MM.1S (cell line): ENCODE measurements around the gene CCDC91.

Source experiments
- EZH2 ChIP-seq: fragments of 300-600 bp; sonication (generic); optimal IDR thresholded peaks from 2 replicates; pipeline ENCODE3; 2017; ENCODE audit warnings: low read depth, mild to moderate bottlenecking, antibody characterized with exemption, low read length, mixed read lengths
- EZH2phosphoT487 ChIP-seq: fragments of 300-600 bp; sonication (generic); IDR thresholded peaks from 2 replicates; pipeline ENCODE4 v1.6.1; 2018; ENCODE audit warnings: antibody characterized with exemption, low read length
- TF ChIP-seq, protein P1 (sequence below): fragments of 300-600 bp; sonication (generic); IDR thresholded peaks from 2 replicates; pipeline ENCODE4 v1.5.1; 2016; ENCODE audit warnings: antibody characterized with exemption, low read length, mixed read lengths

DNA sequence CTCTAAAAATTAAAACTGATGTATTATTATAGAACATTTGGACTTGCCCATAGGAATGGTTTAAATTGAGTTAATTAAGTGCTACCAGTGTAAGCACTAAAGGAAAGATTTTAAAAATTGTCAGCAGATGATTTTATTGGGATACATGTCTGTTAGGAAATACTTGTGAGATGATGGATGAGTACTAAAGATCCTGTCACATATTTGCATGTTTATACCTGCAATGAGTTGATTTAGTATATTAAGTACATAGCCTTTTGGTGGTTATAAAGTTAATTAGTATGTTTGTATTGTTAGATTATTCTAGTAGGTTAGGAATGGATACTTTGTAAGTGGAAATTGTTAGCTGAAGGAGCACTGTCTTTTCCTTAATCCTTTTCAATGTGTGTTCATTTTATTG lies 67.2 kb downstream of the CCDC91 start:
- TF ChIP-seq, protein P1, sequence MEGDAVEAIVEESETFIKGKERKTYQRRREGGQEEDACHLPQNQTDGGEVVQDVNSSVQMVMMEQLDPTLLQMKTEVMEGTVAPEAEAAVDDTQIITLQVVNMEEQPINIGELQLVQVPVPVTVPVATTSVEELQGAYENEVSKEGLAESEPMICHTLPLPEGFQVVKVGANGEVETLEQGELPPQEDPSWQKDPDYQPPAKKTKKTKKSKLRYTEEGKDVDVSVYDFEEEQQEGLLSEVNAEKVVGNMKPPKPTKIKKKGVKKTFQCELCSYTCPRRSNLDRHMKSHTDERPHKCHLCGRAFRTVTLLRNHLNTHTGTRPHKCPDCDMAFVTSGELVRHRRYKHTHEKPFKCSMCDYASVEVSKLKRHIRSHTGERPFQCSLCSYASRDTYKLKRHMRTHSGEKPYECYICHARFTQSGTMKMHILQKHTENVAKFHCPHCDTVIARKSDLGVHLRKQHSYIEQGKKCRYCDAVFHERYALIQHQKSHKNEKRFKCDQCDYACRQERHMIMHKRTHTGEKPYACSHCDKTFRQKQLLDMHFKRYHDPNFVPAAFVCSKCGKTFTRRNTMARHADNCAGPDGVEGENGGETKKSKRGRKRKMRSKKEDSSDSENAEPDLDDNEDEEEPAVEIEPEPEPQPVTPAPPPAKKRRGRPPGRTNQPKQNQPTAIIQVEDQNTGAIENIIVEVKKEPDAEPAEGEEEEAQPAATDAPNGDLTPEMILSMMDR = no peak
- no peak for TF ChIP-seq EZH2phosphoT487
- no peak for TF ChIP-seq EZH2
